Measurements from ENCODE around the gene VASP.

DNA sequence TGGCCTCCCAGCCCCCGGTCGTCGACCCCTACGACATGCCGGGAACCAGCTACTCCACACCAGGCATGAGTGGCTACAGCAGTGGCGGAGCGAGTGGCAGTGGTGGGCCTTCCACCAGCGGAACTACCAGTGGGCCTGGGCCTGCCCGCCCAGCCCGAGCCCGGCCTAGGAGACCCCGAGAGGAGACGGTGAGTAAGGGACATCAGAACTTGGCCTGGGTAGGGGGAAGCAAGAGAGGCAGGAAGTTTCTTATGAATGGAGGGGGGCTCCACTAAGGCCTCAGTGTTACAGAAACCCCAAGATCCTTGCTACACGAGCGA lies 36.6 kb upstream of the VASP start:
- TF ChIP-seq CTCF (conservative IDR thresholded peaks at IDR 0.05; ENCODE audit: low read length) (no peak), EZH2phosphoT487 (IDR thresholded peaks at IDR 0.05; ENCODE audit: borderline replicate concordance) (no peak)
